Esophagus muscularis mucosa (tissue), 4 donors: ENCODE data around the gene CEP95. TPM values are rescaled to one million over a fixed set of nuclear protein-coding genes. Genes with fewer than 3 reads are reported as not detected.

Experiments used
- DNase-seq: peaks from one replicate; pipeline ENCODE4 v3.0.0-alpha.2; 2017; ENCODE audit errors: extremely low spot score
- H3K27ac ChIP-seq, 4 donors: fragments of 200-600 bp; sonication (generic); replicated peaks in 1 of 4; 1 replicate in 3 of 4; 2 replicates in 1 of 4; pipeline ENCODE4 v1.5.1; 2016 to 2019; ENCODE audit warnings: mild to moderate bottlenecking in 1 of 4
- H3K27me3 ChIP-seq, 4 donors: fragments of 200-600 bp; sonication (generic); one replicate each; pipeline versions ENCODE4 v1.5.1 to v1.6.0; 2016 to 2019
- H3K36me3 ChIP-seq, 4 donors: fragments of 200-600 bp; sonication (generic); one replicate each; pipeline ENCODE4 v1.5.1; 2016 to 2019
- H3K4me1 ChIP-seq, 4 donors: fragments of 200-600 bp; sonication (generic); one replicate each; pipeline ENCODE4 v1.5.1; 2016 to 2019
- H3K4me3 ChIP-seq, 4 donors: fragments of 200-600 bp; sonication (generic); 1 replicate in 2 of 4; 2 replicates in 2 of 4; pipeline ENCODE4 v1.5.1; 2016 to 2019; ENCODE audit warnings: mild to moderate bottlenecking in 4 of 4, moderate library complexity in 1 of 4
- H3K9me3 ChIP-seq, 4 donors: fragments of 200-600 bp; sonication (generic); 1 replicate in 3 of 4; 2 replicates in 1 of 4; pipeline ENCODE4 v1.5.1; 2016 to 2019
- CTCF ChIP-seq, 3 experiments: fragments of 200-600 bp in 2 of 3; fragments of 450-650 bp in 1 of 3; sonication (generic) in 2 of 3; IDR thresholded peaks; one replicate each; pipeline ENCODE4 v1.5.1; 2017 to 2019; ENCODE audit warnings: antibody characterized with exemption in 3 of 3, mild to moderate bottlenecking in 2 of 3, moderate library complexity in 1 of 3
- EP300 ChIP-seq: sonication (generic); formaldehyde crosslinking; IDR thresholded peaks from one replicate; pipeline ENCODE4 v1.6.1; 2017; ENCODE audit warnings: antibody characterized with exemption
- POLR2A ChIP-seq: fragments of 450-650 bp; IDR thresholded peaks from one replicate; pipeline ENCODE4 v1.6.1; 2017; ENCODE audit warnings: antibody characterized with exemption, moderate library complexity, mild to moderate bottlenecking, low read depth
- POLR2AphosphoS5 ChIP-seq, 2 donors: sonication (generic); formaldehyde crosslinking; IDR thresholded peaks; one replicate each; pipeline ENCODE4 v1.6.1; 2017; ENCODE audit warnings: antibody characterized with exemption in 2 of 2
- WGBS: methylation state at CpG from one replicate; pipeline ENCODE4 v1.1.5; 2018; 5-methylcytosine and 5-hydroxymethylcytosine counted together
- intact Hi-C: fragments of 100-400 bp; cut with DNase I; formaldehyde crosslinking; loops from one replicate; pipeline ENCODE4 v1.15.1; 2023
- total RNA-seq, 4 donors: library from RNA; depleted of rRNA; stranded (reverse); fragments of >200 nt; gene quantifications; one replicate each; pipeline versions ENCODE4 v1.1.0 to v1.2.1, GENCODE V29; 2016

CEP95 gene
- total RNA-seq, 4 donors from 2014 or later, result 24.6 to 39.5 (median 34.8) TPM

- no peak for TF ChIP-seq CTCF (IDR thresholded peaks at IDR 0.05)
- TF ChIP-seq EP300, result no peak
- TF ChIP-seq POLR2A, result no peak
- no peak for TF ChIP-seq POLR2AphosphoS5 (IDR thresholded peaks at IDR 0.05)
- Histone ChIP-seq H3K27me3 (no peaks in the 10 kb centered on the region), H3K9me3 (no peaks in the 10 kb centered on the region), H3K4me1 (peaks cover 63 to 93% (median 84%) of the 10 kb centered on the region in 4 donors), H3K27ac (peak overlapping the region in 1 of 4 donors; percentile 82), H3K4me3 (no peak overlapping the region), H3K36me3 (peaks cover 48 to 61% (median 58%) of the 10 kb centered on the region in 4 donors)
- WGBS, result 63% methylated on average over 7 of the region's 7 CpGs
- intact Hi-C loops, result no loop called here
- no peak for DNase-seq
Observed at GRCh38 chr17:64498308-64499203, 8.2 kb upstream of the CEP95 start.

GRCh38 chr17:64499805-64500486 lies 6.8 kb upstream of the CEP95 start:
- Histone ChIP-seq H3K4me3 (no peak overlapping the region), H3K27me3 (no peaks in the 10 kb centered on the region), H3K36me3 (peaks cover 54 to 75% (median 70%) of the 10 kb centered on the region in 4 donors), H3K9me3 (no peaks in the 10 kb centered on the region), H3K27ac (peak overlapping the region in 1 of 4 donors; percentile 25), H3K4me1 (peaks cover 65 to 91% (median 86%) of the 10 kb centered on the region in 4 donors)
- intact Hi-C loops, result loop anchor here (5.0 kb wide), 1 partner anchor 152 kb away; no protein-coding TSS in a partner anchor
- 77% methylated on average over 6 of the region's 6 CpGs for WGBS
- TF ChIP-seq CTCF (IDR thresholded peaks at IDR 0.05), result no peak
- no peak for TF ChIP-seq POLR2AphosphoS5 (IDR thresholded peaks at IDR 0.05)
- TF ChIP-seq EP300, result no peak
- no peak for DNase-seq

- DNase-seq, result no peak
- Histone ChIP-seq H3K36me3 (peaks cover 54 to 76% (median 70%) of the 10 kb centered on the region in 4 donors), H3K4me3 (no peak overlapping the region), H3K9me3 (no peaks in the 10 kb centered on the region), H3K27ac (peak overlapping the region in 1 of 4 donors; percentile 25), H3K27me3 (no peaks in the 10 kb centered on the region), H3K4me1 (peaks cover 60 to 85% (median 81%) of the 10 kb centered on the region in 4 donors)
- intact Hi-C loops, result loop anchor here (5.0 kb wide), 1 partner anchor 152 kb away; no protein-coding TSS in a partner anchor
- WGBS, result 87% methylated on average over 8 of the region's 8 CpGs
- no peak for TF ChIP-seq POLR2A
- no peak for TF ChIP-seq POLR2AphosphoS5 (IDR thresholded peaks at IDR 0.05)
- TF ChIP-seq EP300, result no peak
Observed at GRCh38 chr17:64500487-64500859, 6.3 kb upstream of the CEP95 start.

- DNase-seq, result no peak
- Histone ChIP-seq H3K4me3 (no peak overlapping the region), H3K9me3 (no peaks in the 10 kb centered on the region), H3K36me3 (peaks cover 54 to 76% (median 70%) of the 10 kb centered on the region in 4 donors), H3K4me1 (peaks cover 54 to 79% (median 74%) of the 10 kb centered on the region in 4 donors), H3K27ac (peak overlapping the region in 1 of 4 donors; percentile 99), H3K27me3 (no peaks in the 10 kb centered on the region)
- intact Hi-C loops, result loop anchor here (5.0 kb wide), 1 partner anchor 151 kb away; no protein-coding TSS in a partner anchor
- TF ChIP-seq EP300 (no peak), POLR2AphosphoS5 (IDR thresholded peaks at IDR 0.05) (no peak), CTCF (IDR thresholded peaks at IDR 0.05) (no peak), POLR2A (no peak)
- WGBS, result 76% methylated on average over 11 of the region's 11 CpGs
Observed at GRCh38 chr17:64500862-64501765, 5.7 kb upstream of the CEP95 start.
